ENCODE measurements around the gene PPP4R4.
A peak's percentile ranks its signal among the peaks of the same experiment; 100 is the strongest.

The PPP4R4 gene, protein sequence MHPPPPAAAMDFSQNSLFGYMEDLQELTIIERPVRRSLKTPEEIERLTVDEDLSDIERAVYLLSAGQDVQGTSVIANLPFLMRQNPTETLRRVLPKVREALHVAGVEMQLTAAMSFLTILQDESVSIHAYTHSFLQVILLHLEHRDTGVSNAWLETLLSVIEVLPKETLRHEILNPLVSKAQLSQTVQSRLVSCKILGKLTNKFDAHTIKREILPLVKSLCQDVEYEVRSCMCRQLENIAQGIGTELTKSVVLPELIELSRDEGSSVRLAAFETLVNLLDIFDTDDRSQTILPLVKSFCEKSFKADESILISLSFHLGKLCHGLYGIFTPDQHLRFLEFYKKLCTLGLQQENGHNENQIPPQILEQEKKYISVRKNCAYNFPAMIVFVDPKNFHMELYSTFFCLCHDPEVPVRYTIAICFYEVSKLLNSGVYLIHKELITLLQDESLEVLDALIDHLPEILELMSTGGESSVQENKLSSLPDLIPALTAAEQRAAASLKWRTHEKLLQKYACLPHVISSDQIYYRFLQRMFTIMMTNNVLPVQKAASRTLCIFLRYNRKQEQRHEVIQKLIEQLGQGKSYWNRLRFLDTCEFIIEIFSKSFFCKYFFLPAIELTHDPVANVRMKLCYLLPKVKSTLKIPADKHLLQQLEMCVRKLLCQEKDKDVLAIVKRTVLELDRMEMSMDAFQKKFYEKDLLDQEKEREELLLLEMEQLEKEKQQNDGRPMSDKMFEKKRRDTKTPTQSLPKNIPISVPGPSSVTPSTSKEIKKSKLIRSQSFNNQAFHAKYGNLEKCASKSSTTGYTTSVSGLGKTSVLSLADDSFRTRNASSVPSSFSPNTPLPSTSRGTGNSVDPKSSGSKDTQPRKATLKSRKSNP

DNA sequence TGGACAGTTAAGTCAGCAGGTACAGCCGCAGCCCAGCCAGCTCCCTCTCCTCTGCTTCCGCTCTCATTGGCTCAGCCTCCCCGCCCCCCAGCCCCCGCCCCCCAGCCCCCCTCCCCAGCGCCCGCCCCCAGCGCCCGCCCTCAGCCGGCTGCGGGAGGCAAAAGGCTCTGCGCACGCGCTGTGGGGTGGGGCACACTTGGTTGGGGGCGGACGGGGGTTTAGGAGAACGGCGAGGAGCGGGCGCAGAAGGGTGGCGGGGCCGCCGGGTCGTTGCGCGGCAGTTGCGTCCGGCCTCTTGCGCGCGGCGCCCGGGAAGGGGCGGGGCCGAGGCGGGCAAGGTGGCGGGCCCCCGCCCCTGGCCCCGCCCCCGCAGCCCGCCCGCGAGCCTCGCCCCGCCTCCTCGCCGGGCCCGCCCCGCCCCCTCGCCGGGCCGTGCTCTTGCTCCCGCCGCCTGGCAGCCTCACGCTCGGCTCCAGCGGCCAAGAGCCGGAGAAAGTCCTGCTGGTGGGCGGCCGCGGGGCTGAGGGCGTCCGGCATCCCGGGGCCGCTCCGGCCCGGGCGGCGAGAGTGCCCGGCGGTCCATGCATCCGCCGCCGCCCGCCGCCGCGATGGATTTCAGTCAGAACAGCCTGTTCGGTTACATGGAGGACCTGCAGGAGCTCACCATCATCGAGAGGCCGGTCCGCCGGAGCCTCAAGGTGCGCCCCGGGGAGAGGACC lies at the start of gene PPP4R4:
Gene PPP4R4 (plus strand): TSS at position 438 of the 719 bp plus-strand sequence. CDS start 144 bp downstream, at position 582.
- no peaks in the 10 kb centered on the region for H3K79me2 ChIP-seq (ENCODE audit: low read length)
- peak within 1 kb of the TSS; percentile 77 for H3K9ac ChIP-seq (ENCODE audit: low read length)
- TF ChIP-seq, protein P1, sequence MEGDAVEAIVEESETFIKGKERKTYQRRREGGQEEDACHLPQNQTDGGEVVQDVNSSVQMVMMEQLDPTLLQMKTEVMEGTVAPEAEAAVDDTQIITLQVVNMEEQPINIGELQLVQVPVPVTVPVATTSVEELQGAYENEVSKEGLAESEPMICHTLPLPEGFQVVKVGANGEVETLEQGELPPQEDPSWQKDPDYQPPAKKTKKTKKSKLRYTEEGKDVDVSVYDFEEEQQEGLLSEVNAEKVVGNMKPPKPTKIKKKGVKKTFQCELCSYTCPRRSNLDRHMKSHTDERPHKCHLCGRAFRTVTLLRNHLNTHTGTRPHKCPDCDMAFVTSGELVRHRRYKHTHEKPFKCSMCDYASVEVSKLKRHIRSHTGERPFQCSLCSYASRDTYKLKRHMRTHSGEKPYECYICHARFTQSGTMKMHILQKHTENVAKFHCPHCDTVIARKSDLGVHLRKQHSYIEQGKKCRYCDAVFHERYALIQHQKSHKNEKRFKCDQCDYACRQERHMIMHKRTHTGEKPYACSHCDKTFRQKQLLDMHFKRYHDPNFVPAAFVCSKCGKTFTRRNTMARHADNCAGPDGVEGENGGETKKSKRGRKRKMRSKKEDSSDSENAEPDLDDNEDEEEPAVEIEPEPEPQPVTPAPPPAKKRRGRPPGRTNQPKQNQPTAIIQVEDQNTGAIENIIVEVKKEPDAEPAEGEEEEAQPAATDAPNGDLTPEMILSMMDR (IDR thresholded peaks at IDR 0.05; ENCODE audit: low read depth, low read length) = no peak
- TF ChIP-seq EZH2phosphoT487 (IDR thresholded peaks at IDR 0.05; ENCODE audit: low read depth) = no peak
- no peaks in the 10 kb centered on the region for H4K20me1 ChIP-seq (ENCODE audit: insufficient read depth, low read length)
- 0 out of 2 replicates have a peak within 1 kb of the TSS, but pooled peaks have one; percentile 15 for H3K27ac ChIP-seq (ENCODE audit: low read length)
- peaks cover 41% of the 10 kb centered on the region for H3K27me3 ChIP-seq (ENCODE audit: low read depth, low read length)
- peak within 1 kb of the TSS; percentile 99 for H2AFZ ChIP-seq (ENCODE audit: low read depth, low read length)
- no peaks in the 10 kb centered on the region for H3K36me3 ChIP-seq (replicated peaks; ENCODE audit: low read depth, low read length)
- H3K4me1 ChIP-seq (ENCODE audit: low read length) = peaks cover 10% of the 10 kb centered on the region; the same call in 1 of the 2 replicates
- no peaks in the 10 kb centered on the region for H3K9me3 ChIP-seq (ENCODE audit: insufficient read depth, low read length)
- H3K4me2 ChIP-seq (ENCODE audit: low read length) = peak within 1 kb of the TSS; percentile 91
- H3K4me3 ChIP-seq (ENCODE audit: low read length) = peak within 1 kb of the TSS; percentile 93

DNA sequence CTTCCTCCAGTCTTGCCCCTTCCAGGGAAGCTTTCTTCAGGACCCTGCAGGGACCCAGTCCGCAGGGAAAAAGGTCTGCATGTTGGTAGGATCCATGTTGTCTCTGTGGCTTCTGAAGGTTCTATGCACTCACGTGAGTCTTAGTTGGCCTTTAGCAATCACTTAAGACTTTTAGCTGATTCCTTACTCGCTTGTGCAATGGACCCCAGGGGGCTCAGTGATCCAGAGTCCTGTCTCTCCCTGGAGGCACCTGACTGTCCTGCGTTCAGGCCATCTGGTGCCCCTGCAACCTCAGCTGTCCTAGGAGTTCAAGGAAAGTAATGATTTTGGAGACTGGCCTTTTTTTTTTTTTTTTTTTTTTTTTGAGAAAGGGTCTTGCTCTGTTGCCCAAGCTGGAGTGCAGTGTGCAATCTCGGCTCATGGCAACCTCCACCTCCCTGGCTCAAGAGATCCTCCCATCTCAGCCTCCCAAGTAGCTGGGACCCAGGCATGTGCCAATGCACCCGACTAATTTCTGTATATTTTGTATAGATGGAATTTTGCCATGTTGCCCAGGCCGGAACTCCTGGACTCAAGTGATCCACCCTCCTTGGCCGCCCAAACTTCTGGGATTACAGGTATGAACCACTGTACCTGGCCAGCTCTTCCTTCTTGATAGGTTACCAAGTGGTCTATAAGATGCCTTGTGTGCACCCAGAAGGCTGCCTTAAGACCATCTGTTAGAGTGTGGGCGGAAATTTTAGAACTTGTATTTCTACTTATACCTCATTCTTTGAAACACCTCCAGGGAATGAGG lies 49.3 kb upstream of the PPP4R4 start:
- no peak for TF ChIP-seq EZH2phosphoT487 (IDR thresholded peaks at IDR 0.05; ENCODE audit: low read depth)
- TF ChIP-seq, protein P1 (IDR thresholded peaks at IDR 0.05; ENCODE audit: low read depth, low read length) = no peak
- Histone ChIP-seq H3K9ac (ENCODE audit: low read length) (no peak overlapping the region), H3K79me2 (ENCODE audit: low read length) (no peaks in the 10 kb centered on the region), H3K4me1 (ENCODE audit: low read length) (peaks cover 6% of the 10 kb centered on the region; the same call in 1 of the 2 replicates), H4K20me1 (ENCODE audit: insufficient read depth, low read length) (no peaks in the 10 kb centered on the region), H3K4me3 (ENCODE audit: low read length) (no peak overlapping the region), H3K36me3 (replicated peaks; ENCODE audit: low read depth, low read length) (no peaks in the 10 kb centered on the region), H3K4me2 (ENCODE audit: low read length) (no peak overlapping the region), H3K27me3 (ENCODE audit: low read depth, low read length) (peaks cover 4% of the 10 kb centered on the region; the same call in 1 of the 2 replicates), H3K27ac (ENCODE audit: low read length) (no peak overlapping the region), H2AFZ (ENCODE audit: low read depth, low read length) (no peak overlapping the region), H3K9me3 (ENCODE audit: insufficient read depth, low read length) (no peaks in the 10 kb centered on the region; the same call in 1 of the 2 replicates)

DNA sequence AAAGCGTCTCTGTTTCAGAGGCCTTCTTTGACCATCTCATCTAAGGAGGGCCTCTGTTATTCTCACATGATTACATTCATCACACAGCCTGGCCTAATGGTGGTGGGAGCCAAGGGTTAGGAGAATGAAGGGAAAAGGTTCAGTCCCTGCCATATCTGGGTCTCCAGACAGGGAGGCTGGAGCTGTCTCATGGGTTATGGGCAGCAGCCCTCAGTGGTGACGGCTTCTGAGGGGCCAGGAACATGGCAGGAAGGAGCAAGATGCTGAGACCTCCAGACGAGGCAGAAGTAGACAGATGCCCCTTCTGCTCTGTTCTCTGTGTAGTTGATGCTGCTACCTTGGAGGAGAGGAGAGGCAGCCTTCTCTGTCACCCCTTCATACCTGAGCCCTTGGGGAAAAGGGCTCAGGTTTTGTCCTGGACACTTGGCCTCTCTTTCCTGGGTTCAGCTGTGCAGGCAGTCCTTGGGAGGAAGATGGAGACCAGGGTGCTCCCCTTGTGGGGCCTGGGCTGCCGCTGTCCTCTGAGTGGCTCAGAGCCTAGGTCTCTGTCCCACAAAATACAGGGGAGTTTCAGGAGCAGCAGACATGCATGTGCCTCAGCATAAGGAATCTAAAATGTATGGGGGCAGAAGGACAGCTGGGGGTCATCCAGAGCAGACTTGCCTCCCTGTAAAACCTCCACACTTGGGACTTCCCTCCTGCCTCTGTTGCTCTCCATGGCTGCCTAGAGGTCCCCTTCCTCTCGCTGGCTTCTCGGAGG lies 48.3 kb upstream of the PPP4R4 start:
- no peak overlapping the region for H3K9ac ChIP-seq (ENCODE audit: low read length)
- H3K27ac ChIP-seq (ENCODE audit: low read length) = no peak overlapping the region
- no peak overlapping the region for H2AFZ ChIP-seq (ENCODE audit: low read depth, low read length)
- peaks cover 4% of the 10 kb centered on the region; the same call in 1 of the 2 replicates for H3K27me3 ChIP-seq (ENCODE audit: low read depth, low read length)
- no peaks in the 10 kb centered on the region for H3K79me2 ChIP-seq (ENCODE audit: low read length)
- TF ChIP-seq EZH2phosphoT487 (IDR thresholded peaks at IDR 0.05; ENCODE audit: low read depth) = no peak
- TF ChIP-seq, protein P1 (IDR thresholded peaks at IDR 0.05; ENCODE audit: low read depth, low read length) = no peak
- H3K4me2 ChIP-seq (ENCODE audit: low read length) = no peak overlapping the region
- H3K4me1 ChIP-seq (ENCODE audit: low read length) = peaks cover 11% of the 10 kb centered on the region
- H4K20me1 ChIP-seq (ENCODE audit: insufficient read depth, low read length) = no peaks in the 10 kb centered on the region
- no peak overlapping the region for H3K4me3 ChIP-seq (ENCODE audit: low read length)
- no peaks in the 10 kb centered on the region for H3K36me3 ChIP-seq (replicated peaks; ENCODE audit: low read depth, low read length)
- no peaks in the 10 kb centered on the region; the same call in 1 of the 2 replicates for H3K9me3 ChIP-seq (ENCODE audit: insufficient read depth, low read length)

Data from OCI-LY3 (cell line).